ENCODE data around the gene HIP1. TPM values are rescaled to one million over a fixed set of nuclear protein-coding genes. Genes with fewer than 3 reads are reported as not detected.

The HIP1 gene
- total RNA-seq, 1 donor from 2014 or later = 14.0 TPM

- Histone ChIP-seq H3K4me2 (ENCODE audit: low read length) (no peak overlapping the region), H3K36me3 (ENCODE audit: insufficient read depth, low read length) (no peaks in the 10 kb centered on the region), H3K4me3 (ENCODE audit: insufficient read depth, low read depth, low read length) (no peak overlapping the region), H3K79me2 (ENCODE audit: insufficient read depth, low read length) (peaks cover 3% of the 10 kb centered on the region), H3K27ac (ENCODE audit: low read depth, low read length) (no peak overlapping the region), H3K9me3 (ENCODE audit: insufficient read depth, low read depth, low read length) (no peaks in the 10 kb centered on the region), H3K9ac (ENCODE audit: low read length) (no peak overlapping the region), H2AFZ (ENCODE audit: low read depth, low read length) (no peak overlapping the region), H3K4me1 (ENCODE audit: insufficient read depth, low read length) (peaks cover 5% of the 10 kb centered on the region), H4K20me1 (ENCODE audit: insufficient read depth, low read length) (no peaks in the 10 kb centered on the region), H3K27me3 (ENCODE audit: insufficient read depth, low read length) (peaks cover 4% of the 10 kb centered on the region)
- Mint-ChIP-seq H3K27me3 (ENCODE audit: low read depth, unreplicated experiment) (peaks cover 7% of the 10 kb centered on the region), H3K9me3 (ENCODE audit: unreplicated experiment) (no peaks in the 10 kb centered on the region), H3K36me3 (ENCODE audit: low read depth, unreplicated experiment) (no peaks in the 10 kb centered on the region), H3K27ac (ENCODE audit: unreplicated experiment) (no peak overlapping the region), H3K4me1 (ENCODE audit: low read depth, unreplicated experiment) (peaks cover 2% of the 10 kb centered on the region), H3K4me3 (ENCODE audit: unreplicated experiment) (no peak overlapping the region)
- DNase-seq (ENCODE audit: low read depth) (no peak), FAIRE-seq (no peak)
- TF ChIP-seq EZH2 (IDR thresholded peaks at IDR 0.05; ENCODE audit: insufficient read depth, low read length) (no peak), CTCF (IDR thresholded peaks at IDR 0.05; ENCODE audit: insufficient read depth, low read depth, low read length) (no peak)
Observed at GRCh38 chr7:75740846-75741497, 2.2 kb upstream of the HIP1 start.

GRCh38 chr7:75739796-75740672 is 1.3 kb upstream of the HIP1 start:
- H3K79me2 ChIP-seq (ENCODE audit: insufficient read depth, low read length) = peaks cover 3% of the 10 kb centered on the region
- H3K4me3 ChIP-seq (ENCODE audit: insufficient read depth, low read depth, low read length) = peak overlapping the region; percentile 75
- peaks cover 7% of the 10 kb centered on the region for H3K4me1 ChIP-seq (ENCODE audit: insufficient read depth, low read length)
- H3K9me3 ChIP-seq (ENCODE audit: insufficient read depth, low read depth, low read length) = no peaks in the 10 kb centered on the region
- peaks cover 4% of the 10 kb centered on the region for H3K27me3 ChIP-seq (ENCODE audit: insufficient read depth, low read length)
- FAIRE-seq (no peak), DNase-seq (ENCODE audit: low read depth) (peak; percentile 44)
- peak overlapping the region; percentile 88 for H3K4me2 ChIP-seq (ENCODE audit: low read length)
- peak overlapping the region; percentile 51 for H3K27ac ChIP-seq (ENCODE audit: low read depth, low read length)
- H3K36me3 Mint-ChIP-seq (ENCODE audit: low read depth, unreplicated experiment) = no peaks in the 10 kb centered on the region
- TF ChIP-seq EZH2 (IDR thresholded peaks at IDR 0.05; ENCODE audit: insufficient read depth, low read length) (no peak), CTCF (IDR thresholded peaks at IDR 0.05; ENCODE audit: insufficient read depth, low read depth, low read length) (no peak)
- no peaks in the 10 kb centered on the region for H3K9me3 Mint-ChIP-seq (ENCODE audit: unreplicated experiment)
- no peaks in the 10 kb centered on the region for H4K20me1 ChIP-seq (ENCODE audit: insufficient read depth, low read length)
- peak overlapping the region; percentile 89 for H2AFZ ChIP-seq (ENCODE audit: low read depth, low read length)
- H3K4me3 Mint-ChIP-seq (ENCODE audit: unreplicated experiment) = peak overlapping the region; percentile 90
- peak overlapping the region; percentile 77 for H3K27ac Mint-ChIP-seq (ENCODE audit: unreplicated experiment)
- peak overlapping the region; percentile 76 for H3K9ac ChIP-seq (ENCODE audit: low read length)
- no peaks in the 10 kb centered on the region for H3K36me3 ChIP-seq (ENCODE audit: insufficient read depth, low read length)
- H3K27me3 Mint-ChIP-seq (ENCODE audit: low read depth, unreplicated experiment) = peaks cover 7% of the 10 kb centered on the region
- H3K4me1 Mint-ChIP-seq (ENCODE audit: low read depth, unreplicated experiment) = peaks cover 2% of the 10 kb centered on the region

All from astrocyte (in vitro differentiated cells and primary cell).